HCT116 (cell line): ENCODE measurements around the gene TWNK. TPM values are rescaled to one million over a fixed set of nuclear protein-coding genes. Genes with fewer than 3 reads are reported as not detected.
"Not testable (repeated sequence)": the region's sequence is repeated elsewhere in the genome, so short reads cannot be mapped to it uniquely, and the experiment has no call there.

ENCODE experiments used
- ATAC-seq: fragments of 200-7000 bp; cut with Tn5 transposase; 2 replicates; pipeline ENCODE4 v1.9.1; 2020; ENCODE audit warnings: mild to moderate bottlenecking, moderate library complexity
- BruUV-seq: library from RNA; stranded (reverse); fragments of 400-500 nt; replicated peaks from 2 replicates; lab custom pipeline; 2021; lab: Mats Ljungman, UMichigan
- CTCF ChIA-PET: fragments of 300-600 bp; sonication (Branson Sonifier 250); formaldehyde crosslinking; loops from one replicate; lab custom pipeline; 2021; ENCODE audit warnings: antibody characterized with exemption; lab: Charles Lee
- POLR2A ChIA-PET: fragments of 300-600, 350-600 bp; sonication (Branson Sonifier 250); formaldehyde crosslinking; loops from one replicate; lab custom pipeline; 2021; ENCODE audit warnings: antibody characterized with exemption; lab: Charles Lee
- RAD21 ChIA-PET, 2 experiments: fragments of 300-600 bp; sonication (Branson Sonifier 250); formaldehyde crosslinking; loops; one replicate each; lab custom pipeline; 2023; ENCODE audit warnings: low total read pairs in 2 of 2; ENCODE audit not compliant: uncharacterized antibody in 2 of 2, unreplicated experiment in 2 of 2, low non-redundant PET in 1 of 2; lab: Charles Lee
- DNase-seq: peaks from one replicate; pipeline ENCODE4 v3.0.0-alpha.2; 2010; ENCODE audit warnings: low read depth, low spot score
- H2AFZ ChIP-seq: fragments of 200-600 bp; shearing (Covaris generic), sonication (generic); 2 replicates; pipeline ENCODE4 v1.6.1; 2017; ENCODE audit warnings: low read depth, mixed run types, mixed read lengths, antibody characterized with exemption, low read length; ENCODE audit not compliant: poor library complexity, severe bottlenecking
- H3K27ac ChIP-seq: 2 replicates; pipeline ENCODE4 v1.5.1; 2012; ENCODE audit warnings: low read depth, low read length
- H3K27me3 ChIP-seq: fragments of 200-600 bp; sonication (generic); 2 replicates; pipeline ENCODE4 v1.6.1; 2016; ENCODE audit warnings: mixed run types, low read length, mixed read lengths; ENCODE audit not compliant: insufficient read depth
- H3K36me3 ChIP-seq, 2 experiments: fragments of 200-500 bp in 1 of 2; fragments of 200-600 bp in 1 of 2; sonication (Bioruptor generic) in 1 of 2; sonication (generic) in 1 of 2; 2 replicates each; pipeline versions ENCODE4 v1.5.1 to v1.6.1; 2014 to 2016; ENCODE audit warnings: low read length in 2 of 2, inconsistent platforms in 1 of 2, mixed read lengths in 1 of 2, mixed run types in 1 of 2; ENCODE audit not compliant: insufficient read depth in 2 of 2, control insufficient read depth in 1 of 2
- H3K4me1 ChIP-seq, 2 experiments: fragments of 200-600 bp in 1 of 2; sonication (generic) in 1 of 2; 2 replicates each; pipeline versions ENCODE4 v1.5.1 to v1.6.1; 2012 to 2017; ENCODE audit warnings: low read length in 2 of 2, inconsistent platforms in 1 of 2, mild to moderate bottlenecking in 1 of 2, mixed read lengths in 1 of 2, mixed run types in 1 of 2, moderate library complexity in 1 of 2; ENCODE audit not compliant: insufficient read depth in 2 of 2, control insufficient read depth in 1 of 2
- H3K4me2 ChIP-seq: fragments of 200-600 bp; sonication (generic); 2 replicates; pipeline ENCODE4 v1.6.1; 2017; ENCODE audit warnings: mixed run types, low read length, mixed read lengths
- H3K4me3 ChIP-seq, 2 experiments: fragments of 200-600 bp in 1 of 2; sonication (generic) in 1 of 2; replicated peaks in 1 of 2; 2 replicates each; pipeline ENCODE4 v1.5.1; 2011 to 2016; ENCODE audit warnings: low read length in 2 of 2, control low read depth in 1 of 2, low read depth in 1 of 2, mild to moderate bottlenecking in 1 of 2, mixed read lengths in 1 of 2, mixed run types in 1 of 2
- H3K79me2 ChIP-seq: fragments of 200-600 bp; sonication (generic); 2 replicates; pipeline ENCODE4 v1.6.1; 2017; ENCODE audit warnings: mild to moderate bottlenecking, mixed run types, low read length, moderate library complexity, mixed read lengths; ENCODE audit not compliant: insufficient read depth
- H3K9ac ChIP-seq: fragments of 200-600 bp; sonication (generic); 2 replicates; pipeline ENCODE4 v1.6.1; 2016; ENCODE audit warnings: low read length, mixed read lengths
- H3K9me2 ChIP-seq: fragments of 200-600 bp; sonication (generic), shearing (Covaris generic); 2 replicates; pipeline ENCODE4 v1.6.1; 2017; ENCODE audit warnings: mixed run types, mild to moderate bottlenecking, moderate library complexity; ENCODE audit not compliant: insufficient read depth
- H3K9me3 ChIP-seq, 2 experiments: fragments of 200-500 bp in 1 of 2; fragments of 200-600 bp in 1 of 2; sonication (Bioruptor generic) in 1 of 2; sonication (generic) in 1 of 2; 2 replicates each; pipeline ENCODE4 v1.6.1; 2014 to 2017; ENCODE audit warnings: low read length in 2 of 2, mixed read lengths in 2 of 2, inconsistent platforms in 1 of 2, low read depth in 1 of 2, mild to moderate bottlenecking in 1 of 2, mixed run types in 1 of 2, moderate library complexity in 1 of 2; ENCODE audit not compliant: control insufficient read depth in 1 of 2, insufficient read depth in 1 of 2
- H4K20me1 ChIP-seq: fragments of 200-600 bp; sonication (generic), shearing (Covaris generic); 2 replicates; pipeline ENCODE4 v1.6.1; 2017; ENCODE audit warnings: mixed run types, mild to moderate bottlenecking, moderate library complexity; ENCODE audit not compliant: insufficient read depth
- POLR2AphosphoS5 ChIP-seq: IDR thresholded peaks from 2 replicates; pipeline ENCODE4 v1.6.1; 2011; ENCODE audit warnings: mild to moderate bottlenecking, low read depth, low read length, moderate library complexity
- SIN3A ChIP-seq: IDR thresholded peaks from 2 replicates; pipeline ENCODE4 v1.6.1; 2012; ENCODE audit warnings: low read depth
- TCF7L2 ChIP-seq: IDR thresholded peaks from 2 replicates; pipeline ENCODE4 v1.7.0; 2011; ENCODE audit warnings: borderline replicate concordance, inconsistent platforms; ENCODE audit not compliant: insufficient read depth, insufficient read length; ENCODE audit errors: extremely low read depth
- intact Hi-C: fragments of 100-400 bp; cut with micrococcal nuclease; formaldehyde crosslinking; loops from 2 replicates; pipeline ENCODE4 v1.10.0; 2022
- total RNA-seq: library from RNA; stranded (reverse); gene quantifications from one replicate; pipeline ENCODE4 v1.2.1, GENCODE V29; 2021; ENCODE audit not compliant: unreplicated experiment
- TF ChIP-seq, protein P1 (sequence below): IDR thresholded peaks from 2 replicates; pipeline ENCODE4 v1.6.1; 2011; ENCODE audit warnings: mild to moderate bottlenecking, low read length, moderate library complexity; ENCODE audit not compliant: insufficient replicate concordance; ENCODE audit errors: extremely low read depth

Gene TWNK
- total RNA-seq, 1 experiment from 2014 or later: 42.1 TPM

DNA sequence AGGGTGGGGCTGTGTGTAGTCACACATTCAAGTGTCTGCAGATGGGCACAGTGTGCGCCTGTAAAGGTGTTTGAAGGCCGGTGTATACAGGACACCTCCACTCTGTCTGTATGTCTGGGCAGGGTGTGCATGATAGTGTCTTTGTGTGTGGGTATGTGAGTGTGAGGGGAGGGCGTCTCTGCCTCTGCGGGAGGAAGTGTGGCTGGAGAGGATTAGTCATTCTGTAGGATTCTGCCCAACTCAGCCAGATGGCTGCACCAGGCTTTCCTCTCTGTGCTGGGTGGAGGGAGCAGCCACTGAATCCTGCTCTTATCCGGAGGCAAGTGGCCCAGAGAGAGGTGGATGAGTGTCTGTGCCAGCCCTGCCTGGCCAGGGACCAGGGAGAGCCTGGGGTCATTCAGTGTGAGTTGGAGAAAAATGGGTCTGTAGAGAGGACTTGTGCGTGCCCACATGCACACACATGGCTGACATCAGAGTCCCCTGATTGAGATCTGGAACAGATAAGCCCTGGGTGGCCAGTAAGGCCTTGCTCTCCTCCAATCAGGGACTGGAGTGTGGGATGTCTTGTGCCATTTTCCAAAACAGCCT lies 45.4 kb downstream of the TWNK start:
- no peaks in the 10 kb centered on the region for H3K9me3 ChIP-seq
- peaks cover 22 to 32% of the 10 kb centered on the region in 2 experiments for H3K36me3 ChIP-seq
- ChIA-PET POLR2A (interaction anchor here (0.6 to 2.0 kb wide), 6 partner anchors 10 to 660 kb away, joined by 3 to 8 read pairs (median 4); no protein-coding TSS in a partner anchor), RAD21 (no interaction called here), CTCF (interaction anchor here (0.8 to 5.8 kb wide), 6 partner anchors 9 to 109 kb away, joined by 4 to 71 read pairs (median 25); no protein-coding TSS in a partner anchor)
- intact Hi-C loops: no loop called here
- peak overlapping the region; percentile 87 for H3K9ac ChIP-seq
- BruUV-seq: no TSS peak
- H2AFZ ChIP-seq: no peak overlapping the region
- peak; percentile 52 for ATAC-seq
- H3K27me3 ChIP-seq: no peaks in the 10 kb centered on the region
- peaks cover 12% of the 10 kb centered on the region for H3K79me2 ChIP-seq
- H3K4me1 ChIP-seq: peaks cover 28 to 50% of the 10 kb centered on the region in 2 experiments
- peak overlapping the region; percentile 67 to 87 for H3K4me3 ChIP-seq
- H3K9me2 ChIP-seq: no peaks in the 10 kb centered on the region
- H4K20me1 ChIP-seq: no peaks in the 10 kb centered on the region
- H3K4me2 ChIP-seq: peak overlapping the region; percentile 96
- H3K27ac ChIP-seq: peak overlapping the region; percentile 81
- DNase-seq: peak; percentile 60
- TF ChIP-seq POLR2AphosphoS5: peak; percentile 83
- no peak for TF ChIP-seq SIN3A
- TF ChIP-seq, protein P1, sequence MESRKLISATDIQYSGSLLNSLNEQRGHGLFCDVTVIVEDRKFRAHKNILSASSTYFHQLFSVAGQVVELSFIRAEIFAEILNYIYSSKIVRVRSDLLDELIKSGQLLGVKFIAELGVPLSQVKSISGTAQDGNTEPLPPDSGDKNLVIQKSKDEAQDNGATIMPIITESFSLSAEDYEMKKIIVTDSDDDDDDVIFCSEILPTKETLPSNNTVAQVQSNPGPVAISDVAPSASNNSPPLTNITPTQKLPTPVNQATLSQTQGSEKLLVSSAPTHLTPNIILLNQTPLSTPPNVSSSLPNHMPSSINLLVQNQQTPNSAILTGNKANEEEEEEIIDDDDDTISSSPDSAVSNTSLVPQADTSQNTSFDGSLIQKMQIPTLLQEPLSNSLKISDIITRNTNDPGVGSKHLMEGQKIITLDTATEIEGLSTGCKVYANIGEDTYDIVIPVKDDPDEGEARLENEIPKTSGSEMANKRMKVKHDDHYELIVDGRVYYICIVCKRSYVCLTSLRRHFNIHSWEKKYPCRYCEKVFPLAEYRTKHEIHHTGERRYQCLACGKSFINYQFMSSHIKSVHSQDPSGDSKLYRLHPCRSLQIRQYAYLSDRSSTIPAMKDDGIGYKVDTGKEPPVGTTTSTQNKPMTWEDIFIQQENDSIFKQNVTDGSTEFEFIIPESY: peak; percentile 58

DNA sequence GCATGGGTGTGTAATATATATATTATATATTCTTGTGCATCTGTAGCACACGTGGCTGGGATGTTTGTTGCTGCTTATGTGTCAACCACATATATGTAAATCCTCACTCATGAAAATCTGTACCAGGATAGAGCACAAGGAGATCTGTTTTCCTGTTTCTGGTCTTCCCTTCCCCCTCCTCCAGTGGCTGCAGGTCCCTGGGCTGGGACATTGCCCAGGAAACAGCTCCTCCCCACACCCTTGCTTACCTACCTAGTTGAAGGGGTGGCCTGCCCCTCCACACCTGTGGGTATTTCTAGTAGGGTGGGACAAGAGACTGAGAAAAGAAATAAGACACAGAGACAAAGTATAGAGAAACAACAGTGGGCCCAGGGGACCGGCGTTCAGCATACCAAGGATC lies 45.9 kb downstream of the TWNK start:
- peaks cover 12% of the 10 kb centered on the region for H3K79me2 ChIP-seq
- intact Hi-C loops: no loop called here
- peak overlapping the region; percentile 81 for H3K27ac ChIP-seq
- no peak for TF ChIP-seq TCF7L2
- no peak for TF ChIP-seq POLR2AphosphoS5
- H3K4me2 ChIP-seq: peak overlapping the region; percentile 96
- no peak for DNase-seq
- no peak overlapping the region for H2AFZ ChIP-seq
- H4K20me1 ChIP-seq: no peaks in the 10 kb centered on the region
- no peaks in the 10 kb centered on the region for H3K9me2 ChIP-seq
- H3K9me3 ChIP-seq: no peaks in the 10 kb centered on the region
- POLR2A ChIA-PET: interaction anchor here (1.2 kb wide), 1 partner anchor 10 kb away, joined by 4 read pairs; no protein-coding TSS in a partner anchor
- BruUV-seq: no TSS peak
- no peak for ATAC-seq
- H3K9ac ChIP-seq: peak overlapping the region; percentile 87
- H3K4me1 ChIP-seq: peaks cover 28 to 50% of the 10 kb centered on the region in 2 experiments
- CTCF ChIA-PET: interaction anchor here (0.8 to 5.8 kb wide), 5 partner anchors 9 to 109 kb away, joined by 4 to 71 read pairs (median 6); no protein-coding TSS in a partner anchor
- RAD21 ChIA-PET: no interaction called here
- peak overlapping the region; percentile 67 to 87 for H3K4me3 ChIP-seq
- no peaks in the 10 kb centered on the region for H3K27me3 ChIP-seq
- peaks cover 22 to 37% of the 10 kb centered on the region in 2 experiments for H3K36me3 ChIP-seq

DNA sequence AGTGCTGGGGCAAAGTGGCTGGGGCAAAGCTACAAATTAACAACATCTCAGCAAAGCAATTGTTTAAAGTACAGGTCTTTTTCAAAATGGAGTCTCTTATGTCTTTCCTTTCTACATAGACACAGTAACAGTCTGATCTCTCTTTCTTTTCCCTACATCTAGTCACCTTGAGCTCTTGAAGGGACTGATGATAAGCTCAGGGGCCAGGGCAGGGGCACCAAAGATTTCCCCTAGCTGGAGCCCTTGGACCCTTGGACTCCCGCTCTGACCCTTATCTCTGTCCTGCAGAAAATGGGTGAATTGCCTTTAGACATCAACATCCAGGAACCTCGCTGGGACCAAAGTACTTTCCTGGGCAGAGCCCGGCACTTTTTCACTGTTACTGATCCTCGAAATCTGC lies 47.1 kb downstream of the TWNK start:
- Histone ChIP-seq H3K79me2 (peaks cover 12% of the 10 kb centered on the region), H3K36me3 (peaks cover 22 to 40% of the 10 kb centered on the region in 2 experiments), H3K4me1 (peaks cover 19 to 42% of the 10 kb centered on the region in 2 experiments)
- H3K9ac ChIP-seq, H3K4me2 ChIP-seq, H3K27me3 ChIP-seq, H2AFZ ChIP-seq, BruUV-seq, H3K4me3 ChIP-seq, H4K20me1 ChIP-seq, H3K9me3 ChIP-seq, H3K9me2 ChIP-seq, DNase-seq, intact Hi-C loops, H3K27ac ChIP-seq, RAD21 ChIA-PET, ATAC-seq: not testable (repeated sequence)
- ChIA-PET POLR2A (interaction anchor here (1.0 to 1.2 kb wide), 2 partner anchors 9 to 542 kb away, joined by 3 to 7 read pairs; no protein-coding TSS in a partner anchor), CTCF (interaction anchor here (0.6 to 2.0 kb wide), 3 partner anchors 16 to 65 kb away, joined by 3 to 8 read pairs (median 4); partner anchors contain the start of gene SEMA4G)
